Activated CD8-positive, alpha-beta memory T cell treated with anti-CD3 and anti-CD28 coated beads, Interleukin-2, amount 10 ng/mL, durations not matched to agents 7 days and 5 days (primary cell): ENCODE results near the gene TMEM163. TPM values are rescaled to one million over a fixed set of nuclear protein-coding genes. Genes with fewer than 3 reads are reported as not detected.
"Not testable (repeated sequence)": the region's sequence is repeated elsewhere in the genome, so short reads cannot be mapped to it uniquely, and the experiment has no call there.

Source experiments
- ATAC-seq: fragments of 150-1000 bp; cut with Tn5 transposase; one replicate; pipeline ENCODE4 v1.10.0; 2021; ENCODE audit warnings: moderate library complexity
- CTCF ChIA-PET: fragments of 350-600 bp; sonication (Branson Sonifier 250); formaldehyde crosslinking; loops from one replicate; lab custom pipeline; 2021; ENCODE audit warnings: antibody characterized with exemption; lab: Charles Lee
- DNase-seq: peaks from one replicate; pipeline ENCODE4 v3.0.0-alpha.2; 2020
- H3K27ac Mint-ChIP-seq: one replicate; pipeline ENCODE4 v1.8.0; 2021; ENCODE audit warnings: mild to moderate bottlenecking, mixed read lengths
- H3K27me3 Mint-ChIP-seq: one replicate; pipeline ENCODE4 v1.8.0; 2021; ENCODE audit warnings: mixed read lengths
- H3K36me3 Mint-ChIP-seq: one replicate; pipeline ENCODE4 v1.8.0; 2021; ENCODE audit warnings: mild to moderate bottlenecking, mixed read lengths
- H3K4me1 Mint-ChIP-seq: one replicate; pipeline ENCODE4 v1.8.0; 2021; ENCODE audit warnings: mixed read lengths
- H3K4me3 Mint-ChIP-seq: one replicate; pipeline ENCODE4 v1.8.0; 2021; ENCODE audit warnings: mild to moderate bottlenecking, moderate library complexity, mixed read lengths
- H3K9me3 Mint-ChIP-seq: one replicate; pipeline ENCODE4 v1.8.0; 2022; ENCODE audit warnings: low read depth, mixed read lengths
- total RNA-seq, 2 experiments: library from RNA; stranded (reverse); gene quantifications; one replicate each; pipeline ENCODE4 v1.2.3, GENCODE V29; 2021

The TMEM163 gene
- total RNA-seq, 2 experiments from 2014 or later = 2.1 to 2.3 TPM

DNA sequence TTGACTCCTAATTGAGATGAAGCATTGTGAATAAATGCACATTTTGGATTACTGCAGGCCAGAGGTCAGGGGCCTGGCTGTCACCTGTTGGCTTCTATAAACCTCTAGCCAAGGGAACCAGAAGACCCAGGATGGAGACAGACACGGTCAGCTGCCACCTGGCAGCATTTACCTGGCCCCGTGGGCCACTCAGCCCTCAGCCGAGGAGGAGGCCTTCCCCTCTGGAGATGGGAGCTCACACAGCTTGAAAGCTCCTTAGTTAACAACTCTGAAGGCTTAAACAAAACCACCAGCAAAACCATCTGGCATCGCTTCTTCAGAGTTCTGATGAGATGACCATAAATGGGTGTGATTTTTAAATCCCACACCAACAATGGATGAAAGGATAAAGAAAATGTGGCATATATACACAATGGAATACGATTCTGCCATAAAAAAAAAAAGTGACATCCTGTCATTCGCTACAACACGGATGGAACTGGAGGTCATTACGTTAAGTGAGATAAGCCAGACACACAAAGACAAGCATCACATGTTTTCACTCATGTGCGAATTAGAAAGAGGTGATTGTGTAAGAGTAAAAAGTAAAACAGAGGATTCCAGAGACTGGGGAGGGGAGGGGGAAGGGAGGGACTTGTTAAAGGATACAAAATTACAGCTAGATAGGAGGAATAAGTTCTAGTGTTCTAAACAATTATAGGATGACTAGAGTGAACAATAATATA lies 218.4 kb downstream of the TMEM163 start:
- no peak for ATAC-seq
- H3K36me3 Mint-ChIP-seq = no peaks in the 10 kb centered on the region
- no peaks in the 10 kb centered on the region for H3K9me3 Mint-ChIP-seq
- DNase-seq = no peak
- H3K4me1 Mint-ChIP-seq = no peaks in the 10 kb centered on the region
- H3K27me3 Mint-ChIP-seq = peaks cover 11% of the 10 kb centered on the region
- H3K4me3 Mint-ChIP-seq = no peak overlapping the region
- CTCF ChIA-PET = no interaction called here
- H3K27ac Mint-ChIP-seq = no peak overlapping the region

DNA sequence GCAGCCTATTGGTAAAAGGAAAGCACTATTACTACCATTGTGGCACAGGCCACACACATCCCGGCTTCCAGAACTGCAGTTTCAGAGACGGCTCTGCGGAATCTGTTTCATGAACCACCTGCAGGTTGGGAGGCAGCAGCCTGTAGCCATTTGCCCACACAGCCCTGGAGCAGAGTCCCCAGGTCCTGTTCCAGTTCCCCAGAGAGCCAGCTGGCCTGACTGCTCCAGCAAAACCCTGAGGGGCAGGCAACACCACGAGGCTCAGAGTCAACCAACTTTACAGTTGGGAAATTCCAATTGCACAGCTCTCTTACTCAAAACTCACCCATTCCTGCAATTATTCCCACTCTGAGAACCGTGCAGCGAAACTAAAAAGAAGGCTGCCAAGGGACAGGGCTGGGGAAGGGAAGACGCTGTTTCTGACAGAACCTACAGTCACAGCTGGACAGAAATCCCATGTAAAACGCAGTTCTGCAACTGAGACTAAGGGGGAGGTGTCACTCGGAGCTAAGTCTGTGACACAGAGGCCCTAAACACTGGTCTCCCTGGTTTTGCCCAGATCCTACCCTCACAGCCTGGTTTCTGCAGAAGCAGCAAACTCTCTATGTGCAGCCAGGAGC lies 219.4 kb downstream of the TMEM163 start:
- CTCF ChIA-PET = no interaction called here
- Mint-ChIP-seq H3K9me3 (no peaks in the 10 kb centered on the region), H3K36me3 (no peaks in the 10 kb centered on the region), H3K4me3 (no peak overlapping the region), H3K27me3 (peaks cover 11% of the 10 kb centered on the region), H3K27ac (no peak overlapping the region), H3K4me1 (no peaks in the 10 kb centered on the region)
- DNase-seq (no peak), ATAC-seq (no peak)

DNA sequence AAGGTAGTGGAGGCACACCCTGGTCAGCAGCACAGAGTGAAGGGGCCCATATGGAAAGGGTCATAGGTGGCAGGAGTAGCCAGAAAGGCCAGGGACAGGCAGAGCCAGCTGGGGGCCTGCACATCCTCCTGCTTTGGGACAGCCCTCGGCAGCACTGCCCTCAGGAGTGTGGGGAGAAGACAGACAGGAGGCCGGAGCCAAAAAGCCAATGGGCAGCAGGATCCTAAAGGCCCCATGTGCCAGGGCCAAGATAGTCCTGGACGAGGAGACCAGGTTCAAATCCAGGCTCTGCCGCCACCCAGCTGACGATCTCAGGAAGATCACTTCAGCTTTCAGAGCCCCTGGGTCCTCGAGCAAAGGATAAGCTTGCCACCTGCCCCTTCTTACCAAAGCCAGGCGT lies 220.1 kb downstream of the TMEM163 start:
- no peaks in the 10 kb centered on the region for H3K36me3 Mint-ChIP-seq
- peaks cover 11% of the 10 kb centered on the region for H3K27me3 Mint-ChIP-seq
- no peak for ATAC-seq
- H3K9me3 Mint-ChIP-seq = no peaks in the 10 kb centered on the region
- no peak overlapping the region for H3K4me3 Mint-ChIP-seq
- CTCF ChIA-PET = no interaction called here
- H3K4me1 Mint-ChIP-seq = no peaks in the 10 kb centered on the region
- DNase-seq = peak; percentile 27
- no peak overlapping the region for H3K27ac Mint-ChIP-seq

DNA sequence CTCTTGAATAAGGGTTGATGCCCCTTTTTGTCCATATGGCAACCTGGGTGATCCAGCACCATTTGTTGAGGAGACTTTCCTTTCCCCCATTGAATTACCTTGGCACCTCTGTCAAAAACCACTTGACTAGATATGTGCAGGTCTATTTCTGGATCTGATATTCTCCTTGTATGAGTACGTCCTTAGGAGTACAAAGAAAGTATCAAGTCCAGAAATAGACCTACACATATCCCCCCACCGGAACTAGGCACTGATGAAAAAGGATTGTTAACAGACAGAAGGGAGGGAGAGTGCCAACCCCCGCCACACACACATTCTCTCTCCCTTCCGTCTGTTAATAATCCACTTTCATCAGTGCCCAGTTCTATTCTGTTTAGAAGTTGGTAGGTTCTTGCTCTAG lies 225.0 kb downstream of the TMEM163 start:
- Mint-ChIP-seq H3K27me3 (peaks cover 35% of the 10 kb centered on the region), H3K36me3 (no peaks in the 10 kb centered on the region), H3K27ac (no peak overlapping the region), H3K4me3 (no peak overlapping the region), H3K9me3 (no peaks in the 10 kb centered on the region), H3K4me1 (no peaks in the 10 kb centered on the region)
- ATAC-seq (no peak), DNase-seq (no peak)
- CTCF ChIA-PET = interaction anchor here (0.7 kb wide), 1 partner anchor 25 kb away, joined by 3 read pairs; no protein-coding TSS in a partner anchor

DNA sequence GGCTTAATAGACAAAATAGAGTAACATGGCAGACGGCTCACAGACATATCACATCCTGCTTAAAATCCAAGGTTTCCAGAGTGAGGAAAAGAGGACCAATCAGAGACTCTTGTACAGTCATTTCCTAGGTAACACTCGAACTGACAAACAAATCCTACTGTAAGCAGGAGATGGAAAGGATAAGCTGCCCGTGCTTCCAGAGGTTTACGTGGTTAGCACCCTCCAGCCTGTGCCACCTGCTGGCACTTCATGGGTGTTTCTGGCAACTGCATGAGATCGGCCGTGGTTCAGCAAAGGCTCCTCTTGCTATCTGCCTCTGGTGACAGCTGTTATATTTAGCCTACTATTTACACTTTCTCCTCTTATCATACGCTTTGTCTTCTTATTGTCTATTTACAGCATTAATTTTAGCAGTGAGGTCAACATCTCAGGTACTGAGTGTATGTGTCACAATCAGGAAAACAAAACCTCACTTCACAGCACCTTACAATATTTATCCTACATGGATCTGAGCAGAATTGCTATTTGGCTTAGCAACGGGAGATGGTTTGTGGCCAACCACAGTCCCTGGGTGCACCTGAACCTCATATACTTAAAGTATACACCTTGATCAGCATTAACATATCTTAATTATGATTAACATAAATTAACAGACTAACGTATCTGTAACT lies 226.9 kb downstream of the TMEM163 start:
- H3K9me3 Mint-ChIP-seq = no peaks in the 10 kb centered on the region
- DNase-seq (no peak), ATAC-seq (no peak)
- H3K27ac Mint-ChIP-seq = no peak overlapping the region
- H3K4me3 Mint-ChIP-seq = no peak overlapping the region
- H3K36me3 Mint-ChIP-seq = no peaks in the 10 kb centered on the region
- CTCF ChIA-PET = no interaction called here
- H3K27me3 Mint-ChIP-seq = peaks cover 43% of the 10 kb centered on the region
- H3K4me1 Mint-ChIP-seq = no peaks in the 10 kb centered on the region

DNA sequence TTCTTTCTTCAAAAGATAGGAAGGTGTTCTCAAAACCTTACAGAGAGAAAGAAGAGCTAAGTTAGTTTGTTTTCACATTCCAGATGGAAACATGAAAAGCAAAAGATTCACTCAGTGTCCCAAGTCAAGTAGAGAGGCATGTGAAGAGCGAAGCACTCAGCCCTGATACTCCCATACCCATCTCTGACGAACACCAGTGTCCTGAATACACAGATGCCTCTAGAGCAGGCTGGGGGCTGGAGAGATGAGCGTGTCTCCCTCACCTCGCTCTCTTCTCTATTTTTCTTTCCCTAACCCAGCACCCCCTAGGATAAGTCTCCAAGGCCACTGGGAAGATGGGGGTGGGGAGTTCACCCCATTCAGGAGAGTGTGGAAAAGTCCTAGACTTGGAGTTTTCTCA lies 227.8 kb downstream of the TMEM163 start:
- Mint-ChIP-seq H3K4me3 (no peak overlapping the region), H3K36me3 (no peaks in the 10 kb centered on the region)
- no peak for ATAC-seq

DNA sequence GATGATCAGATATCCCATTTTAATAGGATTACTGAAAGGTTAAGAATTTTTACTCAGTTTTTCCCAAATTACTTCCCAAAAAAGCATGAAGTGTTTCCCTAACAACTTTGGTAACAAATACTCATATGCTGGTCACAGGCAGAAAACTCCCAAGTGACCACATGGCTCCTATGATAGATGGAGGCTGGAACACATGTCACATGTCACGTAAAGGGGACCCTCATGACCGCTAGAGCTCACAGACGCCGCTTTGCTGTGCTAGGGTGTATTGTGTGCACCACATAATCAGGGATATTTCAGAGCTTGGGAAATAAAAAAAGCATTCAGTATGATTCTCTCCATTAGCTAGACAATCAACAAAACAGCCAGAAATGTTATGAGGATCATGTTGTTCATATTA lies 228.2 kb downstream of the TMEM163 start:
- H3K9me3 Mint-ChIP-seq = no peaks in the 10 kb centered on the region
- DNase-seq (no peak), ATAC-seq (no peak)
- no peaks in the 10 kb centered on the region for H3K36me3 Mint-ChIP-seq
- peaks cover 45% of the 10 kb centered on the region for H3K27me3 Mint-ChIP-seq
- no peak overlapping the region for H3K27ac Mint-ChIP-seq
- CTCF ChIA-PET = no interaction called here
- no peak overlapping the region for H3K4me3 Mint-ChIP-seq
- no peaks in the 10 kb centered on the region for H3K4me1 Mint-ChIP-seq

More for the DNA sequence above, 227.8 kb downstream of the TMEM163 start:
- CTCF ChIA-PET = no interaction called here
- Mint-ChIP-seq H3K27me3 (peaks cover 43% of the 10 kb centered on the region), H3K27ac (no peak overlapping the region), H3K4me1 (no peaks in the 10 kb centered on the region), H3K9me3 (no peaks in the 10 kb centered on the region)
- DNase-seq = no peak

DNA sequence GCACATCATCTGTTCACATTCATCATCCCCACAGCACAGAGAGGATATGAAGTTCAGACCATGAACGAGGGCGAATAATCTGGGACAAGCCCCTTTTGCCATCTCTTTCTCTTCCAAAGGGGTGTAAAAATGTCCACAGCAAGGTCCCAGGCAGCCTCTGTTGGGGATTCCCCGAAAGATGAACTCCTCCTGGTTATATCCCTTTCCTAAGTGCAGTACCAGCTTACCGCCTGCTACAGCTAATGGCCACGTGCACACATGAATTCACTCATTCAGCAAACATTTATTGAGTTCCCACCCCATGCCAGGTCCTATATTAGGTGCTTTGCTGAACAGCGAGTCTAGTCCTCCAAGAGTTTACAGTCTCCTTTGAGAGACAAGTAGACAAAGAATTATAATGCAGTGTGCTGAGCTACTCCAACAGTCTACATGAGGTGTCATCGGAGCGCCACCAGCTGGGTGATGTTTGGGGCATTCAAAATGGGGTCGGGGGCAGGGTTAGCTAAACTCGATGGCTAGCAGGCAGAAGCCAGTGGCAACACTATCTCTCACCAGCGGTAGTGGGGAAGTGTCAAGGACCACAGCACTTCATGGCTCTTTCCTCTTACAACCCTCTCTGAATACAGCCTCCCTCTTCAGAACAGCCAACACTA lies 228.9 kb downstream of the TMEM163 start:
- H3K4me1 Mint-ChIP-seq = no peaks in the 10 kb centered on the region
- H3K9me3 Mint-ChIP-seq = no peaks in the 10 kb centered on the region

DNA sequence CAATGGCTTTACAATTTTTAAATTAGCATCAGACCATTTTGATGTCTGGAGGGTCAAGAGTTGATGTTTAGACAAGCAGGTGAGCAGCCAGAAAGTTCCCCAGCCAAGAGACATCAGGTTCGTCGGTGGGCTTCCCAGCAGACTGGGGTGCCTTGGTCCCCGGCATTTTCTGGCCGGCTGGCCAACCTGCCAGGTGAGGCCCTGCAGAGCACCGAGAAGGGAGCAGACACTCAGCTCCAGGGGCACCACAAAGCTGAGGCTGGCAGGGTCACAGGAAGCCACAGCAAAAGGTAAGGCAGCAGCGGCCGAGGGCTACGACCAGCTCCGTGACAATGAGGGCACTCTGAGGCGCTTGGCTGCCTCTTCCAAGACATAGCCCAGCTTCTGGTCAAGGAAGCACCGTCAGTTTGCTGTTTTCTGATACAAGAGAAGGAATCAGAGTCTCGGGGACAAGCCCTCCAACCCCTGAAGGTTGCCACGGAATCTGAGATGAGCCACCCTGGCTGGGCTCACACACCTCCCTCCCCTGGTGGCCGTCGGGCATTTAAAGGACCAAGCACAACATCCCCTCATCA lies 235.9 kb downstream of the TMEM163 start:
- Mint-ChIP-seq H3K4me3 (no peak overlapping the region), H3K9me3 (no peaks in the 10 kb centered on the region), H3K36me3 (no peaks in the 10 kb centered on the region), H3K4me1 (no peaks in the 10 kb centered on the region), H3K27me3 (peaks cover 4% of the 10 kb centered on the region), H3K27ac (no peak overlapping the region)
- ATAC-seq = no peak
- no peak for DNase-seq
- CTCF ChIA-PET = no interaction called here

More for the DNA sequence above, 228.9 kb downstream of the TMEM163 start:
- peaks cover 46% of the 10 kb centered on the region for H3K27me3 Mint-ChIP-seq
- no peak for DNase-seq
- H3K36me3 Mint-ChIP-seq = no peaks in the 10 kb centered on the region
- ATAC-seq = no peak
- CTCF ChIA-PET = no interaction called here
- H3K27ac Mint-ChIP-seq = no peak overlapping the region
- H3K4me3 Mint-ChIP-seq = no peak overlapping the region

DNA sequence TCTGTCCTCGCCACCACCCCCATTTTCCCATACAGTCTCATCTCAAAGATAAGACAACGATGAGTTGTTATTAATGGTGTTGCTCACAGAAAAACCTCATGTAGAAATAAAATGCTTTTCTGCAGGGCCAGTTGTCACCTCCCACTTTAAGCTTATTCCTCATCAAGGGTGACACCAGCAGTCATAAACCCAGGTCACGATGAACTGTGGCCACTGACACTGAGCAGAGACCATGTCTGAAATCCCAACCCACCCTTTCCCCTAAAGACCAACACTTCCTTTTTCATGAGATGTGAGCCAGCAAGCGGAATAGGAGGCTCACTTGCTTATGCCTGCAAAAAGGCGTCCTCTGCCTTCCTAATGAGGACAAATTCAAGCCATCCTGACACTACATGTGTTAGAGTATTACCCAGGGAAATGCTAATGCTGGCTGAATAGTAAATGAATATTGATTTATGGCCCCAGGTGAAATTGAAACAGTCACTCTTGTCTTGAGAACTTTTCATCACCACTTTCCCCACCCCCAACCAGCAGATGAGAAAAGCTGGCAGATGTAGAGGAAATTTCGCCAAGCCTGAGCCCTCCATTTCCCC lies 236.6 kb downstream of the TMEM163 start:
- DNase-seq = no peak
- Mint-ChIP-seq H3K9me3 (no peaks in the 10 kb centered on the region), H3K27me3 (peaks cover 4% of the 10 kb centered on the region), H3K36me3 (no peaks in the 10 kb centered on the region), H3K4me1 (no peaks in the 10 kb centered on the region), H3K27ac (no peak overlapping the region), H3K4me3 (no peak overlapping the region)
- ATAC-seq = no peak
- CTCF ChIA-PET = no interaction called here

DNA sequence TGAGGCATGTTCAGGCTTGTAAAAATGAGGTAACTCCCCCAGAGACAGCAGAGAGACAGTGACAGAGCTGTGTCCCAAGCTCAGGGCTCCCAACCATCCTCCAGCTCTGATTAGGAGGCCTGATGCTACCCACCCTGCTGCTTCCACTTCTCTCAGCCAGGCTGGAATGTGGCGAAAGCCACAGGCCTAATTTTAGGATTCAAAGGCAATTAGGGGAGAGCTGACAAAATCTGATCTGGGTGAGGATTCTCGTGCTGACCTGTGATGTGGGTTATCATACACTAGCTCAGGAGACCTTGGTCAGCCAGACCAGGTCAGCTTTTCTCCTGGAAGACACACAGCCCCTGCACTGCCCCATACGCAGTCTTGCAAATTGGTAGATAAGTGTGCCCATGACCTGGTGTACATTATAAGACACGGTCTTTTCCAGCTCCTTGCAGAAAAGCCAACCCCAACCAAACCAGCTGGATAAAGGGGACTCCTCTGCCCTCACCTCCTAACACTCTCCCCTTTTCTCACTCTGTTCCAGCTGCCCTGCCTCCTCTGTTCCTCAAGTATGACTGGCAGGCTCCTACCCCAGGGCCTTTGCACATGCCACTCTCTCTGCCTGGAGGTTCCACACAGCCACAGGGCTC lies 239.0 kb downstream of the TMEM163 start:
- ATAC-seq (no peak), DNase-seq (no peak)
- no peaks in the 10 kb centered on the region for H3K4me1 Mint-ChIP-seq
- CTCF ChIA-PET = no interaction called here
- H3K4me3 Mint-ChIP-seq = no peak overlapping the region
- H3K36me3 Mint-ChIP-seq = no peaks in the 10 kb centered on the region
- no peak overlapping the region for H3K27ac Mint-ChIP-seq
- peaks cover 7% of the 10 kb centered on the region for H3K27me3 Mint-ChIP-seq
- H3K9me3 Mint-ChIP-seq = no peaks in the 10 kb centered on the region

DNA sequence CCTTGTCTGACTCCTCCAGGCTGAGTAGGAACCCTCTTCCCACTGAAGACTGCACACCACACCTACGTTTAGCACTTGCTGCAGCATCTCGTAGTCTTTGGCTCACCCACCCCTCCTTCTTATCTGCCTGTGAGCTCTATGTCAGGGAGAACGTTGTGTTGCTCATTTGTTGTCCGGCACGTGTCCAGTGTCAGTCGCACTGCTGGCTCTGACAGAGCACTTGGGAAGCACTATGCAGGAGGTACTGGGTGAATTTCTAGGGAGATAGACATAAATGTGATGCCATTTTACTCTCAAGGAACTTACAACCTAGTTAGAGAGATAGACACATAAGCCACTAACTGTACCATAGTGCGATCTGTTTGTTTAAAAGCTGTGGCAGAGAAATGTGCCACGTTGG lies 241.8 kb downstream of the TMEM163 start:
- ATAC-seq, H3K36me3 Mint-ChIP-seq, H3K4me3 Mint-ChIP-seq, H3K27ac Mint-ChIP-seq, CTCF ChIA-PET, DNase-seq, H3K9me3 Mint-ChIP-seq, H3K4me1 Mint-ChIP-seq: not testable (repeated sequence)
- peaks cover 15% of the 10 kb centered on the region for H3K27me3 Mint-ChIP-seq
